Kidney (tissue), 14 donors: ENCODE results near the gene CD44. TPM values are rescaled to one million over a fixed set of nuclear protein-coding genes. Genes with fewer than 3 reads are reported as not detected.

ENCODE experiments used
- DNase-seq, 5 donors: peaks; one replicate each; pipeline ENCODE4 v3.0.0-alpha.2; 2013 to 2020
- FAIRE-seq: peaks from 2 replicates; lab custom pipeline; 2012; peaks lifted over from hg19 to GRCh38; lab: Jason Lieb, UNC
- H3K27ac ChIP-seq, 2 donors: one replicate each; pipeline ENCODE4 v1.7.0; 2013; ENCODE audit warnings: low read depth in 2 of 2, low read length in 2 of 2, inconsistent platforms in 1 of 2
- H3K27me3 ChIP-seq: one replicate; pipeline ENCODE4 v1.7.1; 2013; ENCODE audit warnings: low read length, inconsistent platforms; ENCODE audit not compliant: control insufficient read depth, insufficient read depth
- H3K36me3 ChIP-seq, 3 donors: one replicate each; pipeline versions ENCODE4 v1.7.0 to v1.7.1; 2013; ENCODE audit warnings: low read length in 3 of 3, control low read depth in 1 of 3, inconsistent platforms in 1 of 3; ENCODE audit not compliant: insufficient read depth in 3 of 3, control insufficient read depth in 2 of 3
- H3K4me1 ChIP-seq, 3 donors: one replicate each; pipeline versions ENCODE4 v1.7.0 to v1.7.1; 2013; ENCODE audit warnings: low read length in 3 of 3, inconsistent platforms in 1 of 3, low read depth in 1 of 3; ENCODE audit not compliant: control insufficient read depth in 2 of 3, insufficient read depth in 2 of 3
- H3K4me3 ChIP-seq, 3 donors: one replicate each; pipeline versions ENCODE4 v1.7.0 to v1.8.1; 2013; ENCODE audit warnings: low read length in 3 of 3, control low read depth in 1 of 3, inconsistent platforms in 1 of 3
- H3K9ac ChIP-seq, 3 donors: one replicate each; pipeline versions ENCODE4 v1.7.0 to v1.7.1; 2013; ENCODE audit warnings: low read length in 3 of 3, control low read depth in 1 of 3, inconsistent platforms in 1 of 3
- H3K9me3 ChIP-seq, 3 donors: one replicate each; pipeline versions ENCODE4 v1.7.0 to v1.7.1; 2013; ENCODE audit warnings: low read length in 3 of 3, control low read depth in 1 of 3, inconsistent platforms in 1 of 3; ENCODE audit not compliant: control insufficient read depth in 2 of 3, insufficient read depth in 1 of 3
- CTCF ChIP-seq: IDR thresholded peaks from 3 replicates; pipeline ENCODE4 v1.5.1; 2012; ENCODE audit warnings: mild to moderate bottlenecking, moderate library complexity, borderline replicate concordance; ENCODE audit not compliant: insufficient read depth; ENCODE audit errors: extremely low read depth
- intact Hi-C: fragments of 100-400 bp; cut with DNase I; formaldehyde crosslinking; loops from one replicate; pipeline ENCODE4 v1.11.1; 2022
- polyA plus RNA-seq: library from polyadenylated mRNA; stranded (reverse); fragments of 350-450 nt; fragmentation: Illumina TruSeq; extraction: RNeasy Lipid Tissue Mini Kit (QIAGEN cat#74804); gene quantifications from one replicate; pipeline ENCODE4 v1.2.3, GENCODE V29; 2014; ENCODE audit warnings: low read depth, low replicate concordance; ENCODE audit not compliant: insufficient read depth
- total RNA-seq: library from RNA; stranded (reverse); fragmentation: NEBNext Ultra II Directional; extraction: Animal tissue kit (Norgen Biotek cat#: 25700); gene quantifications from one replicate; pipeline ENCODE4 v1.2.1, GENCODE V29; 2021
- donor health status: control.
- donor health status: control.
- donor health status: control.
- donor health status: control.
- donor health status: control.
- donor health status: DM: yes; HTN: yes; CAD: no.
- donor health status: Normal renal cell carcinoma (clear cell type).

CD44 gene
- total and polyA plus RNA-seq, 2 donors from 2014 or later: 13.8 to 235 TPM

- no peaks in the 10 kb centered on the region for H3K27me3 ChIP-seq
- no peak overlapping the region for H3K9ac ChIP-seq
- FAIRE-seq: no peak
- intact Hi-C loops: no loop called here
- H3K9me3 ChIP-seq: no peaks in the 10 kb centered on the region
- no peak for TF ChIP-seq CTCF
- H3K4me3 ChIP-seq: no peak overlapping the region
- H3K4me1 ChIP-seq: peaks cover 0 to 3% (median 0%) of the 10 kb centered on the region in 3 donors
- no peak overlapping the region for H3K27ac ChIP-seq
- no peak for DNase-seq
- H3K36me3 ChIP-seq: no peaks in the 10 kb centered on the region
Observed at GRCh38 chr11:35277827-35278226, 138.9 kb downstream of the CD44 start.

GRCh38 chr11:35280727-35281126 lies 141.8 kb downstream of the CD44 start:
- DNase-seq: peak in 1 of 5 donors; percentile 52

GRCh38 chr11:35281169-35281688 lies 142.3 kb downstream of the CD44 start:
- Histone ChIP-seq H3K4me1 (no peaks in the 10 kb centered on the region), H3K4me3 (no peak overlapping the region), H3K27me3 (no peaks in the 10 kb centered on the region), H3K9me3 (no peaks in the 10 kb centered on the region), H3K9ac (no peak overlapping the region), H3K27ac (no peak overlapping the region), H3K36me3 (no peaks in the 10 kb centered on the region)
- intact Hi-C loops: no loop called here
- no peak for TF ChIP-seq CTCF
- FAIRE-seq: no peak
- DNase-seq: peak in 1 of 5 donors; percentile 22

More at GRCh38 chr11:35280727-35281126, 141.8 kb downstream of the CD44 start:
- Histone ChIP-seq H3K4me1 (peaks cover 0 to 3% (median 0%) of the 10 kb centered on the region in 3 donors), H3K9ac (no peak overlapping the region), H3K4me3 (no peak overlapping the region), H3K27ac (no peak overlapping the region), H3K27me3 (no peaks in the 10 kb centered on the region), H3K36me3 (no peaks in the 10 kb centered on the region), H3K9me3 (no peaks in the 10 kb centered on the region)
- TF ChIP-seq CTCF: no peak
- intact Hi-C loops: no loop called here
- FAIRE-seq: no peak

Other genes with a start within 250 kb of the CD44 start
- gene APIP, start 222.8 kb upstream of the CD44 start, total RNA-seq: 26.5 TPM
- gene APIP, start 222.8 kb upstream of the CD44 start, polyA plus RNA-seq: 53.6 TPM
- 32.6 TPM for gene PDHX, start 222.6 kb upstream of the CD44 start, total RNA-seq
- 29.6 TPM for gene PDHX, start 222.6 kb upstream of the CD44 start, polyA plus RNA-seq